Raji (cell line): ENCODE measurements around the gene LCN10.

Experiments used
- POLR2A ChIP-seq: IDR thresholded peaks from 2 replicates; pipeline ENCODE4 v1.6.1; 2011; ENCODE audit warnings: low read depth, low read length, control low read depth; ENCODE audit not compliant: insufficient read depth

Gene LCN10

DNA sequence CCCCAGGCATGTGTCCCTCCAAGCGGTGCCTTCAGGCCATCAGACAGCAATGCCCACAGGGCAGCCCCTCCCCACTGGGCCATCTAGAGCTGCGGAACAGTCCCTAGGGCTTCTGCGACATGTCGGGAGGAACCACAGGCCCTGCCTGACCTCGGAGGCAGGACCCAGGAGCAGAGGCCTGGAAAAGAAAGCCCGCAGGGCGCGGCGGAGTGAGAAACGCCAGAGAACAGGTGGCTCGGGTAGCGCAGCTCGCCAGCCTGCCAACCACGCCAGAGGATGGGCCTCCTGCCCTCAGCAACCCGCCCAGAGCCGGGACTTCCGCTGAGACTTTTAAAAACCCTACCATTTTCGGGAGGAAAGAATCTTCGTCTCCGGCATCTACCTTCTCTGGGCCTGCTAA, 14.6 kb upstream of the LCN10 start:
- no peak for TF ChIP-seq POLR2A

DNA sequence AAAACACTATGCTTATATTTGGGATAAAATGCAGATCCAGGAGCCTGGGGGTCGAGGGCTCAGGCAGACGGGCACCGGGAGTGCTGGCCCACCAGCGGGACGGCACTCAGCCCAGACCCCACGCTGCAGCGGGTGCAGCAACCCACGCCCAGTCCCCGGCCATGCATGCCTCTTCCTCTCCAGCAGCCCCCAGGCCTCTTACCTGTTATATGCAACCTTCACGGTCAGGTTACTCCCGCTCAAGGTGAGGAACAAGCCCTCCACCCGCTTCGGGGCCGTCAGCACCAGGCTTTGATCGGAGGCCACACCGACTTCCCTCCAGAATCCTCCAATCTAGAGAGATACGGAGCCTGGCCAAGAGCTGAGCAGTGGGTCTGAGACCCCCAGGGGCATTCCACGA, 14.1 kb upstream of the LCN10 start:
- no peak for TF ChIP-seq POLR2A

- no peak for TF ChIP-seq POLR2A
Measured at GRCh38 chr9:136756134-136756438, 13.3 kb upstream of the LCN10 start.

DNA sequence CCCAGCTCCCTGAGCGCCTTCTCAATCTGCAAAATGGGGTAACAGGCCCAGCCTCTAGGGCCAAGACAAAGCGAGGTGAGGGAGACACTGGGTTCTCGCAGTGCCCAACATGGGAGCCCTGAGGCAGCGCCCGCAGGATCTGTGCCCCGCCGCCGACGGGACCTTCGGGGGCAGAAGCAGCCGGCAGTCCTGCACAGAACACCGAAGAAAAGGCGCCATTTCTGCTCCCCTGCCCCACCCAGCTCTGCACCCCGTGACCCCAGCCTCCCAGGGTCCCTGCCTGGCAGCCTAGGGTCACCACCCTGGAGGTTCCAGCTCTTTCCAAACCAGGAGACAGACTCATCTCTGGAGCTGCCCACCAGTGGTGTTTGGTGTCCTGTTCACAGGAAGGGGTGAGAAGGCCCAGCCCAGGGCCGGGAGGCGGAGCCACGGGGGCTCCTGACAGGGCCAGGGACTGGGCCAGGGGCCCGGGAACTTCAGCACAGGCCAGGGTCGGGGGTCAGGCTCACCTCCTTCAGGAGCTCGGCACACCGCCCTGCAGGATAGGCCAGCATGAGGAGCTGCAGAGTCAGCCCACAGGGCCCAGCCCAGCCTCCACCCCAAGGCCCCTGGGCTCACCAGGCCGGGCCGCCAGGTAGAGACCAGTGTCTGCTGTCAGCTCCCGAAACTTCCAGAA, 12.0 kb upstream of the LCN10 start:
- TF ChIP-seq POLR2A: no peak

GRCh38 chr9:136754059-136754572, 11.4 kb upstream of the LCN10 start:
- TF ChIP-seq POLR2A: no peak

DNA sequence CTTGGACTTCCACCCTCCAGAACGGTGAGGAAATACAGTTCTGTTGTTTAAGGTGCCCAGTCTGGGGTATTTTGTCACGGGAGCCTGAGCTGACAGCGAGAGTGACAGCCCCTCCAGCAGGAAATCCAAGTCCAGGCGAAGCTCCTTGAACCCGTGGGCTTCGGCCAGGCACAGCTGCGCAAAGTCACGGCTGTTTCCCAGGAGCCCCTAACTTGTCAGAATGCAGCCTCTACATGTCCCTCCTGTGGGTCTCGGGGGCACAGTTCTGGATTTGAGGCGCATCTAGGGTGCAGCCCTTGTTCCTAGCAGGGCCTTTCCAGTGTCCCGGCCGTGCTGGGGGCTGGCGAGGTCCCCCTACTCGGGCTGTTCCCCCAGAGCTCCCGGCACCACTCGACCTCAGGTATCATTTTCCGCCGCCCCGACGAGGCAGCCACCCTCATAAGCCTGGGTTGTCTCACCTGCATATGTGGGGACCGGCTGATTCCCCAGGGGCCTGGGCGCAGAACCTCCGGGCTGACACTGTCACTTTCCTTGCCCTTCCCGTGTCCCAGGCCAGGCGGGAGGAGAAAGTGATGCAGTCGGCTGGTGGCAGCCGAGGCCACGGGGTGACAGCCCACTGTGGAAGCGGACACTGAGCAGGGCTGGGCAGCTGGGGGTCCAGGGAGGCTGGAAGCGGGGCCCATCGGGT, 10.8 kb upstream of the LCN10 start:
- no peak for TF ChIP-seq POLR2A

- no peak for TF ChIP-seq POLR2A
Measured at GRCh38 chr9:136751814-136752213, 9.1 kb upstream of the LCN10 start.

DNA sequence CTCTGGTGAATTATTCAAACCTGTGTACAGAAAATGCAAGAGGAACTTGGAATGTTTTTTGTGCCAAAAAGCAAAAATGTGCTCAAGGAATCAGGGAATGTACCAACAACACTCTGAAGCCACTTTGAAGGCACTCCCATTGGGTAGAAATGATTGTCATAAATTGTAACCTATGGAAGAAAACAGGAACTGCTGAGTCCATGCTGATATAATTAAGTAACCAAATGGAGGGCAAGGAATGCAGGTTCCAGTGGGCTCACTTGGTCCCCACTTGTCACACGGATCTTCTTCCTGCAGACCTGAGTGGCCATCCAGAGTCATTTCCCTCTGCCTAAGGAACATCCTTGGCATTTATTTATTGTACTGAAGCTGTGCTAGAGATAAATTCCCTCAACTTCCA, 8.5 kb upstream of the LCN10 start:
- TF ChIP-seq POLR2A: no peak

DNA sequence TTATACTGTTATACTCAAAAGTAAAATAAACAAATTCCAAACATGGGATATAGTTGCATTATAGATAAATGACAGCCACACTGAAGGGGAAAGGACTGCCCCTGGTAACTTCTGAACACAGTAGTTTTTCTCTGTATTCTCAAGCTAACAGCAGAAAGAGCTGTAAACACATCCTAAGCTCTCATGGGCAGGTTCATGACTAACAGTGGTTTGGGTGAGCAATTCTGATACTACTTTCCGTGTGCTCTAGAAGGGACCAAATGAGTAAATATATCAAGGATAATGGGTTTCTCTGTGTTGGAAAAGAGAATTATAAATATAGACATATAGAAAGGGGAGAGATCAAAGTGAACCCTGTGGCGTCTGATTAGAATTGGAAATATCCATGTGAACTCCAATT, 7.8 kb upstream of the LCN10 start:
- TF ChIP-seq POLR2A: no peak

GRCh38 chr9:136748666-136749611, 6.2 kb upstream of the LCN10 start:
- no peak for TF ChIP-seq POLR2A

DNA sequence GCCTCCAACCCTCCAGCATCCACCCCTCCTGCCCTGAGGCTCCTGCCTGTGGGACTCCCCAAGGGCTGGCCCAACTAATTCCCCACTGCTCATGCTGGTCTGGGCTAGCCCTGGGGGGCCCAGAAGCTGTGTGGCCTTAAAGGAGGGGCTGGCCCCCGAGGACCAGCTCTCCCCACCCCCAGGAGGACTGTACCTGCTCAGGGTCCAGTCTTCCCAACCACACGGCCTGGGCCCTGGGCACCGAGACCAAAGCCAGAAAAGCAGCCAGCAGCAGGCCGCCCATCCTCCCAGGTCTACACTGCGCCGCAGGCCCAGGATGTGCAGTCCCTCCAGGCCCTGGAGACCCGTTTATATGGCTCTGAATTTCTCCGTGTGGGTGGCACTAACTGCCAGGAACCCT, 5.5 kb upstream of the LCN10 start, which contains the start of gene LCN6:
LCN6 (minus strand) TSS at position 325 of the 400 bp plus-strand sequence; CDS start at position 283, 42 bp downstream.
- no peak for TF ChIP-seq POLR2A

DNA sequence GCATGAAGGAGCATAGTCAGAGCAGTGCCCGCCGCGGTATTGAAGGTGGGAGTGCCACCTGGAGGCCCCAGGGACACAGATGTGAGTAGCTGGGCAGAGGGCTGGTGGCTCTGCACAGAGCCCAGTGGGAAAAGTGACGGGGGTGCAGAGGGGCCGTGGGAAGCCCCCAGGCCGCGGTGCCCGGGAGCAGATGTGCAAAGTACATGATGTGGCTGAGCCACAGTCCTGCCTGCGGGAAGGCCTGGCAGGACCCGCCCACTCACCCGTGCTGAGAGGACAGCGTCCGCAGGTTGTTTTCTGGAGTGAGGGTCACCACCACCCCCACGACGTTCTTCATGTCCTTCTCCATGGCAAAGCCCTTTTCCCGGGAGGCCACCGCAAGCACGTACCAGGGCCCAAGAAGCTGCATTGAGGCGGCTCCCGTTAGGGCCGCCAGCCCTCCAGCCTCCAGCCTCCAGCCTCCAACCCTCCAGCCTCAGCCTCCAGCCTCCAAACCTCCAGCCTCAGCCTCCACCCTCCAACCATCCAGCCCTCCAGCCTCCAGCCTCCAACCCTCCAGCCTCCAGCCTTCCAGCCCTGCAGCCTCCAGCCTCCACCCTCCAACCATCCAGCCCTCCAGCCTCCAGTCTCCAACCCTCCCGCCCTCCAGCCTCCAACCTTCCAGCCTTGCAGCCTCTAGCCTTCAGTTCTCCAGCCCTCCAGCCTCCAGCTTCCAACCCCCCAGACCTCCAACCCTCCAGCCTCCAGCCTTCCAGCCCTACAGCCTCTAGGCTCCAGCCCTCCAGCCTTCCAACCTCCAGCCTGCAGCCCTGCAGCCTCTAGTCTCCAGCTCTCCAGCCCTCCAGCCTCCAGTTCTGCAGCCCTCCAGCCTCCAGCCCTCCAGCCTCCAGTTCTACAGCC, 4.7 kb upstream of the LCN10 start:
- no peak for TF ChIP-seq POLR2A

DNA sequence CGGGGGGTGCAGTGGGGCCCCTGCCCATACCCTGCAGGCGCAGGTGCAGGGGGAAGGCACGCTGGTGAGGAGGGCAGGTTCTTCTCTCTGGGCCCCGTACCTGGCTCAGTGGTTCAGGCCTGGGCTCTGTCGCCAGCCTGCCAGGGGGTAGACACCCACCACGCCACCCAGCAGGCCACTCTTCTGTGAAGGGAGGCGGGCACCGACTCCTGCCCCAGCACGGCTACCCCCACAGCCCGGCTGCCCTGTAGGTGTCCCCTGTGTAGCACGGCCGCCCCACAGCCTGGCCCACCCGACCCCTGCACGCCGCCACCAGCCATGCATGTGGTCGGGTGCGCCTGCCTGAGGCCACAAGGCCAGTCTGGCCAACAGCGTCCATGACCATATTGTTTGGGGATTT, 3.9 kb upstream of the LCN10 start:
- TF ChIP-seq POLR2A: no peak

DNA sequence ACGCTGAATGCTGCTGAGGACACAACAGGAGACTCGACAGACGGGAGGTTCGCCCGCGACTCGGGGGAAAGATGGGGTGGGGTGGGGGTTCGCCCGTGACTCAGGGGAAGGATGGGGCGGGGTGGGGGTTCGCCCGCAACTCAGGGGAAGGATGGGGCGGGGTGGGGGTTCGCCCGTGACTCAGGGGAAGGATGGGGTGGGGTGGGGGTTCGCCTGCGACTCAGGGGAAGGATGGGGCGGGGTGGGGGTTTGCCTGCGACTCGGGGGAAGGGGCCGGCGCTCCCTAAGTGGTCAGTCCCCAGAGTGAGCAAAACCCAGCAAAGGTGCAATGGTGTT, 3.4 kb upstream of the LCN10 start:
- TF ChIP-seq POLR2A: no peak
